ENCODE data around the gene NXPH1.

- TF ChIP-seq EZH2 (IDR thresholded peaks at IDR 0.05; ENCODE audit: insufficient read depth, poor library complexity, severe bottlenecking) (no peak), EZH2phosphoT487 (IDR thresholded peaks at IDR 0.05; ENCODE audit: insufficient read depth, low read depth) (no peak)
Measured at GRCh38 chr7:8481752-8482446, 48.5 kb downstream of the NXPH1 start.
